HepG2 (cell line): ENCODE results near the gene UBAP1. TPM values are rescaled to one million over a fixed set of nuclear protein-coding genes. Genes with fewer than 3 reads are reported as not detected.

ENCODE experiments used
- ATAC-seq: fragments of 200-7000 bp; cut with Tn5 transposase; 3 replicates; pipeline ENCODE4 v1.9.1; 2020; ENCODE audit warnings: mild to moderate bottlenecking, moderate library complexity
- BruUV-seq: library from RNA; stranded (reverse); fragments of 400-500 nt; replicated peaks from 2 replicates; lab custom pipeline; 2021; lab: Mats Ljungman, UMichigan
- CTCF ChIA-PET: fragments of 300-600 bp; formaldehyde crosslinking; extraction: SDS; loops from one replicate; lab custom pipeline; 2021; ENCODE audit warnings: low total read pairs, inconsistent platforms, low intra/inter-chr PET ratio; lab: Yijun Ruan, JAX
- POLR2A ChIA-PET: fragments of 350-600 bp; sonication (Branson Sonifier 250); formaldehyde crosslinking; loops from one replicate; lab custom pipeline; 2020; ENCODE audit warnings: antibody characterized with exemption, inconsistent platforms; lab: Yijun Ruan, JAX
- DNase-seq: peaks from one replicate; pipeline ENCODE4 v3.0.0-alpha.2; 2015; ENCODE audit warnings: low spot score
- FAIRE-seq: peaks from 3 replicates; lab custom pipeline; 2011; peaks lifted over from hg19 to GRCh38; lab: Jason Lieb, UNC
- H2AFZ ChIP-seq: one replicate; pipeline ENCODE4 v1.6.1; 2011; ENCODE audit warnings: low read length, inconsistent platforms
- H3K27ac ChIP-seq: fragments of 300-600 bp; 3 replicates; pipeline ENCODE4 v1.8.0; 2011; ENCODE audit warnings: mixed run types, mild to moderate bottlenecking, mixed read lengths, low read length, inconsistent platforms; ENCODE audit not compliant: insufficient read depth; ENCODE audit errors: extremely low read length
- H3K27me3 ChIP-seq, 2 experiments: fragments of 200-600 bp in 1 of 2; 2 replicates in 1 of 2; 3 replicates in 1 of 2; pipeline versions ENCODE4 v1.6.0 to v1.8.0; 2011; ENCODE audit warnings: low read length in 2 of 2, mild to moderate bottlenecking in 2 of 2, moderate library complexity in 2 of 2, inconsistent platforms in 1 of 2; ENCODE audit not compliant: insufficient read depth in 2 of 2, control insufficient read depth in 1 of 2
- H3K36me3 ChIP-seq, 2 experiments: fragments of 200-600 bp in 1 of 2; replicated peaks in 1 of 2; 2 replicates in 1 of 2; 3 replicates in 1 of 2; pipeline versions ENCODE4 v1.5.1 to v1.8.0; 2011; ENCODE audit warnings: low read length in 2 of 2, inconsistent platforms in 1 of 2; ENCODE audit not compliant: insufficient read depth in 2 of 2, control insufficient read depth in 1 of 2
- H3K4me1 ChIP-seq: 2 replicates; pipeline ENCODE4 v1.5.1; 2012; ENCODE audit warnings: low read length, inconsistent platforms; ENCODE audit not compliant: insufficient read depth
- H3K4me2 ChIP-seq: 2 replicates; pipeline ENCODE4 v1.6.0; 2011; ENCODE audit warnings: low read depth, low read length, inconsistent platforms
- H3K4me3 ChIP-seq, 3 experiments: fragments of 200-600 bp in 1 of 3; sonication (generic), shearing (Covaris generic) in 1 of 3; replicated peaks in 1 of 3; 2 replicates each; pipeline ENCODE4 v1.5.1; 2011 to 2016; ENCODE audit warnings: low read length in 3 of 3, inconsistent platforms in 2 of 3, low read depth in 2 of 3, mild to moderate bottlenecking in 2 of 3, control low read depth in 1 of 3, mixed read lengths in 1 of 3; ENCODE audit not compliant: insufficient read depth in 1 of 3
- H3K79me2 ChIP-seq: one replicate; pipeline ENCODE4 v1.6.1; 2011; ENCODE audit warnings: low read length, inconsistent platforms; ENCODE audit not compliant: insufficient read depth
- H3K9ac ChIP-seq: 2 replicates; pipeline ENCODE4 v1.6.0; 2011; ENCODE audit warnings: mild to moderate bottlenecking, low read depth, low read length, inconsistent platforms; ENCODE audit not compliant: insufficient read depth
- H3K9me3 ChIP-seq: 2 replicates; pipeline ENCODE4 v1.5.1; 2012; ENCODE audit warnings: mild to moderate bottlenecking, low read length
- H4K20me1 ChIP-seq: 2 replicates; pipeline ENCODE4 v1.6.0; 2011; ENCODE audit warnings: inconsistent platforms, mild to moderate bottlenecking, low read length, moderate library complexity; ENCODE audit not compliant: insufficient read depth
- FOXJ3 ChIP-seq: sonication (generic); formaldehyde crosslinking; IDR thresholded peaks from 2 replicates; pipeline ENCODE4 v1.4.0; 2020; ENCODE audit warnings: missing genetic modification reagents, mild to moderate bottlenecking, borderline replicate concordance
- IRF2 ChIP-seq: IDR thresholded peaks from 2 replicates; pipeline ENCODE4 v1.6.1; 2018; ENCODE audit warnings: missing genetic modification reagents, missing compliant biosample characterization
- MED8 ChIP-seq: sonication (generic); formaldehyde crosslinking; IDR thresholded peaks from 2 replicates; pipeline ENCODE4 v1.8.1; 2023; ENCODE audit warnings: mild to moderate bottlenecking, missing genetic modification reagents; ENCODE audit not compliant: insufficient replicate concordance
- PTBP1 ChIP-seq: fragments of 200-400 bp; formaldehyde crosslinking; IDR thresholded peaks from 2 replicates; pipeline ENCODE4 v1.6.1; 2018; ENCODE audit warnings: low read length, low read depth; ENCODE audit not compliant: poor library complexity, severe bottlenecking
- RARG ChIP-seq: sonication (generic); formaldehyde crosslinking; IDR thresholded peaks from 2 replicates; pipeline ENCODE4 v1.4.0; 2020; ENCODE audit warnings: low read depth, mild to moderate bottlenecking, missing genetic modification reagents
- RXRA ChIP-seq: sonication (generic); formaldehyde crosslinking; IDR thresholded peaks from 2 replicates; pipeline ENCODE4 v1.5.1; 2020; ENCODE audit warnings: missing genetic modification reagents
- SNRNP70 ChIP-seq: fragments of 200-400 bp; formaldehyde crosslinking; IDR thresholded peaks from 2 replicates; pipeline ENCODE4 v1.6.1; 2017; ENCODE audit warnings: mild to moderate bottlenecking, low read depth, low read length, moderate library complexity
- ZHX1 ChIP-seq: sonication (generic); formaldehyde crosslinking; IDR thresholded peaks from 2 replicates; pipeline ENCODE4 v1.8.1; 2022; ENCODE audit warnings: low read depth, mild to moderate bottlenecking, missing genetic modification reagents
- ZHX2 ChIP-seq, 2 experiments: sonication (generic) in 1 of 2; formaldehyde crosslinking in 1 of 2; IDR thresholded peaks; 2 replicates each; pipeline versions ENCODE4 v1.6.1 to v1.9.0; 2014 to 2022; ENCODE audit warnings: antibody characterized with exemption in 1 of 2, borderline replicate concordance in 1 of 2, inconsistent platforms in 1 of 2, low read depth in 1 of 2, missing genetic modification reagents in 1 of 2
- ZNF343 ChIP-seq: sonication (generic); formaldehyde crosslinking; IDR thresholded peaks from 2 replicates; pipeline ENCODE4 v1.4.0; 2020; ENCODE audit warnings: mild to moderate bottlenecking, missing genetic modification reagents
- ZNF484 ChIP-seq: sonication (generic); formaldehyde crosslinking; IDR thresholded peaks from 2 replicates; pipeline ENCODE4 v1.5.1; 2020; ENCODE audit warnings: mild to moderate bottlenecking, low read depth, missing genetic modification reagents, borderline replicate concordance
- ZNF672 ChIP-seq: sonication (generic); formaldehyde crosslinking; IDR thresholded peaks from 2 replicates; pipeline ENCODE4 v1.8.1; 2022; ENCODE audit warnings: missing genetic modification reagents
- ZNF704 ChIP-seq: sonication (generic); formaldehyde crosslinking; IDR thresholded peaks from 2 replicates; pipeline ENCODE4 v1.8.1; 2023; ENCODE audit warnings: mild to moderate bottlenecking, inconsistent platforms, moderate library complexity, missing genetic modification reagents, borderline replicate concordance
- WGBS: methylation state at CpG from one replicate; pipeline ENCODE4 v1.1.6; 2017; ENCODE audit warnings: low lambda C conversion rate; 5-methylcytosine and 5-hydroxymethylcytosine counted together
- in situ Hi-C: cut with HindIII; loops from 2 replicates; pipeline ENCODE4 v1.10.0; 2017; ENCODE audit warnings: low pct_unique_long_range_greater_than_20kb; ENCODE audit not compliant: extremely low pct_ligation_motif_present
- intact Hi-C: fragments of 100-400 bp; cut with micrococcal nuclease; formaldehyde crosslinking; loops from one replicate; pipeline ENCODE4 v1.10.0; 2022; ENCODE audit not compliant: unreplicated experiment
- polyA plus RNA-seq, 8 experiments: library from polyadenylated mRNA; depleted of rRNA in 3 of 8; stranded (reverse) in 7 of 8; unstranded in 1 of 8; fragments of >200 nt; fragmentation: Illumina TruSeq in 4 of 8; extraction: Trizol in 4 of 8; gene quantifications; 2 replicates each; pipeline versions ENCODE4 v1.2.1 to v1.2.3, GENCODE V29; 2011 to 2016; ENCODE audit warnings: low read depth in 4 of 8, missing spikeins in 1 of 8, mixed read lengths in 1 of 8; ENCODE audit not compliant: insufficient read depth in 1 of 8
- total RNA-seq, 5 experiments: library from RNA; depleted of rRNA; stranded (reverse); fragments of >200 nt; fragmentation: Illumina TruSeq; extraction: Trizol; gene quantifications; 2 replicates each; pipeline ENCODE4 v1.2.3, GENCODE V29; 2016; ENCODE audit warnings: low read depth in 1 of 5

The UBAP1 gene
- total and polyA plus RNA-seq, 2 of the 13 experiments (the other 11 are each of a cell fraction or from before 2014, with no cell fraction given), result 19.5 to 40.5 TPM

GRCh38 chr9:34250721-34251120 lies 71.9 kb downstream of the UBAP1 start:
- H3K4me1 ChIP-seq, result no peaks in the 10 kb centered on the region
- no peaks in the 10 kb centered on the region for H4K20me1 ChIP-seq
- FAIRE-seq (no peak), ATAC-seq (no peak), DNase-seq (no peak)
- H3K79me2 ChIP-seq, result peaks cover 2% of the 10 kb centered on the region
- intact Hi-C loops (loop anchor here (5.0 kb wide), 2 partner anchors 73 to 127 kb away; partner anchors contain the start of genes MYORG and UBAP1), in situ Hi-C loops (loop anchor here (10.0 kb wide), 1 partner anchor 126 kb away; the partner anchor contains the start of gene DCAF12)
- no peak overlapping the region for H3K4me2 ChIP-seq
- no TSS peak for BruUV-seq
- H3K4me3 ChIP-seq, result no peak overlapping the region
- POLR2A ChIA-PET, result no interaction called here
- no peak overlapping the region for H3K27ac ChIP-seq
- CTCF ChIA-PET, result no interaction called here
- no peaks in the 10 kb centered on the region for H3K9me3 ChIP-seq
- no peak overlapping the region for H2AFZ ChIP-seq
- H3K36me3 ChIP-seq, result peaks cover 16 to 73% of the 10 kb centered on the region in 2 experiments
- 100% methylated on average over 2 of the region's 2 CpGs for WGBS
- no peaks in the 10 kb centered on the region for H3K27me3 ChIP-seq
- no peak overlapping the region for H3K9ac ChIP-seq
- TF ChIP-seq ZNF484, result no peak
- no peak for TF ChIP-seq ZHX1 (CRISPR knock-in tag)
- TF ChIP-seq RARG (CRISPR knock-in tag), result no peak
- no peak for TF ChIP-seq SNRNP70
- TF ChIP-seq ZNF672, result no peak
- TF ChIP-seq FOXJ3, result no peak
- no peak for TF ChIP-seq ZNF704 (CRISPR knock-in tag)
- TF ChIP-seq RXRA (CRISPR knock-in tag), result no peak
- TF ChIP-seq MED8 (CRISPR knock-in tag), result no peak
- no peak for TF ChIP-seq ZHX2 (IDR thresholded peaks at IDR 0.05; ENCODE audit: low read depth)
- TF ChIP-seq ZHX2 (CRISPR knock-in tag; IDR thresholded peaks at IDR 0.05; ENCODE audit: borderline replicate concordance), result no peak
- no peak for TF ChIP-seq IRF2 (CRISPR knock-in tag)
- no peak for TF ChIP-seq PTBP1
- TF ChIP-seq ZNF343, result no peak
